Stomach (tissue), 9 donors: ENCODE results near the gene TMEM203. TPM values are rescaled to one million over a fixed set of nuclear protein-coding genes. Genes with fewer than 3 reads are reported as not detected.

Experiments
- DNase-seq, 2 donors: peaks; one replicate each; pipeline versions ENCODE4 v3.0.0 to v3.0.0-alpha.2; 2013 to 2019
- H3K27ac ChIP-seq, 5 donors: fragments of 200-600 bp in 4 of 5; sonication (generic) in 4 of 5; one replicate each; pipeline ENCODE4 v1.5.1; 2013 to 2019; ENCODE audit warnings: mild to moderate bottlenecking in 1 of 5, moderate library complexity in 1 of 5
- H3K27me3 ChIP-seq, 3 donors: fragments of 200-600 bp; sonication (generic); one replicate each; pipeline ENCODE4 v1.5.1; 2017 to 2019; ENCODE audit warnings: mixed run types in 1 of 3
- H3K36me3 ChIP-seq, 4 donors: fragments of 200-600 bp; sonication (generic); 1 replicate in 3 of 4; 2 replicates in 1 of 4; pipeline ENCODE4 v1.5.1; 2016 to 2019
- H3K4me1 ChIP-seq, 4 donors: fragments of 200-600 bp; sonication (generic); one replicate each; pipeline ENCODE4 v1.5.1; 2016 to 2019
- H3K4me3 ChIP-seq, 4 donors: fragments of 200-600 bp; sonication (generic) in 3 of 4; one replicate each; pipeline ENCODE4 v1.5.1; 2016 to 2019; ENCODE audit warnings: mild to moderate bottlenecking in 1 of 4
- H3K9me3 ChIP-seq, 4 donors: fragments of 200-600 bp; sonication (generic); one replicate each; pipeline ENCODE4 v1.5.1; 2016 to 2019
- EP300 ChIP-seq: sonication (generic); formaldehyde crosslinking; IDR thresholded peaks from one replicate; pipeline ENCODE4 v1.6.1; 2017; ENCODE audit warnings: antibody characterized with exemption
- POLR2A ChIP-seq, 4 donors: fragments of 450-650 bp; IDR thresholded peaks; one replicate each; pipeline ENCODE4 v1.6.1; 2016; ENCODE audit warnings: antibody characterized with exemption in 4 of 4, control low read depth in 2 of 4, mild to moderate bottlenecking in 1 of 4, moderate library complexity in 1 of 4
- POLR2AphosphoS5 ChIP-seq, 3 donors: sonication (generic); formaldehyde crosslinking; IDR thresholded peaks; one replicate each; pipeline ENCODE4 v1.6.1; 2016; ENCODE audit warnings: antibody characterized with exemption in 3 of 3
- WGBS, 5 donors: extraction: QIAGEN DNeasy Blood & Tissue Kit in 3 of 5; methylation state at CpG; one replicate each; pipeline versions ENCODE4 v1.1.5 to v1.1.7; 2013 to 2018; 5-methylcytosine and 5-hydroxymethylcytosine counted together
- intact Hi-C: fragments of 100-400 bp; cut with DNase I; formaldehyde crosslinking; loops from one replicate; pipeline ENCODE4 v1.15.1; 2023; ENCODE audit warnings: low total_unique reads
- polyA plus RNA-seq, 3 donors: library from polyadenylated mRNA; stranded (reverse); fragments of 200-250 nt; gene quantifications; one replicate each; pipeline ENCODE4 v1.2.3, GENCODE V29; 2013
- total RNA-seq, 5 donors: library from RNA; depleted of rRNA; stranded (reverse); fragments of >200 nt; gene quantifications; one replicate each; pipeline versions ENCODE4 v1.1.0 to v1.2.3, GENCODE V29; 2014 to 2016
- TF ChIP-seq, protein P1 (sequence below), 7 experiments: fragments of 450-650 bp in 4 of 7; fragments of 200-600 bp in 3 of 7; sonication (generic) in 3 of 7; IDR thresholded peaks; one replicate each; pipeline ENCODE4 v1.5.1; 2016 to 2019; ENCODE audit warnings: antibody characterized with exemption in 7 of 7, control low read depth in 2 of 7, mild to moderate bottlenecking in 1 of 7
- donor health status: healthy with polysubstance abuse.
- donor health status: Bipolar disorder and iron deficiency.
- donor health status: healthy.

The TMEM203 gene
- total and polyA plus RNA-seq, 8 donors = 20.6 to 37.0 (median 29.4) TPM

DNA sequence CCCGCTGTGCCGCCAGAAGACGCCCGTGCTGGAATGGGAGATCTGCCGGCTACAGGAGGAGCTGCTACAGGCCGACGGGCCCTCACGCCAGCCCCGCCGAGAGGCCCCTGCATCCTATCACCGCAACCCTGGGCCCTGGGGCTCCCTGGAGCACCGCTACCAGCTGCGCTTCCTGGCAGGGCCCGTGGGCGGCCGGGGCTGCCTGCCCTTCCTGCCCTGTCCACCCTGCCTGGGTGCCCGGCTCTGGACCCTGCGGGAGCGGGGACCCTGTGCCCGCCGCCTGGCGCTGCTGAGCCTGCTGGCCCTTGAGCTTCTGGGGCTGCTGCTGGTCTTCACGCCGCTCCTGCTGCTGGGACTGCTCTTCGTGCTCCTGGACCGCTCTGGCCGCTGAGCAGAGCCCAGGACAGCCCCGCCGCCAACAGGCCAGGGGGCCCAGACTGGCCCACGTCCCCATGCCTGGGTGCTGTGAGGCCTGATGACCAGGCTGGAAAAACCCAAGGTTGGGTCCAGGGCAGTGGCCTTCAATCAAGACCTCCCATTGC is 12.8 kb upstream of the TMEM203 start:
- H3K4me3 ChIP-seq = peak overlapping the region; percentile 36 to 46 (median 42)

DNA sequence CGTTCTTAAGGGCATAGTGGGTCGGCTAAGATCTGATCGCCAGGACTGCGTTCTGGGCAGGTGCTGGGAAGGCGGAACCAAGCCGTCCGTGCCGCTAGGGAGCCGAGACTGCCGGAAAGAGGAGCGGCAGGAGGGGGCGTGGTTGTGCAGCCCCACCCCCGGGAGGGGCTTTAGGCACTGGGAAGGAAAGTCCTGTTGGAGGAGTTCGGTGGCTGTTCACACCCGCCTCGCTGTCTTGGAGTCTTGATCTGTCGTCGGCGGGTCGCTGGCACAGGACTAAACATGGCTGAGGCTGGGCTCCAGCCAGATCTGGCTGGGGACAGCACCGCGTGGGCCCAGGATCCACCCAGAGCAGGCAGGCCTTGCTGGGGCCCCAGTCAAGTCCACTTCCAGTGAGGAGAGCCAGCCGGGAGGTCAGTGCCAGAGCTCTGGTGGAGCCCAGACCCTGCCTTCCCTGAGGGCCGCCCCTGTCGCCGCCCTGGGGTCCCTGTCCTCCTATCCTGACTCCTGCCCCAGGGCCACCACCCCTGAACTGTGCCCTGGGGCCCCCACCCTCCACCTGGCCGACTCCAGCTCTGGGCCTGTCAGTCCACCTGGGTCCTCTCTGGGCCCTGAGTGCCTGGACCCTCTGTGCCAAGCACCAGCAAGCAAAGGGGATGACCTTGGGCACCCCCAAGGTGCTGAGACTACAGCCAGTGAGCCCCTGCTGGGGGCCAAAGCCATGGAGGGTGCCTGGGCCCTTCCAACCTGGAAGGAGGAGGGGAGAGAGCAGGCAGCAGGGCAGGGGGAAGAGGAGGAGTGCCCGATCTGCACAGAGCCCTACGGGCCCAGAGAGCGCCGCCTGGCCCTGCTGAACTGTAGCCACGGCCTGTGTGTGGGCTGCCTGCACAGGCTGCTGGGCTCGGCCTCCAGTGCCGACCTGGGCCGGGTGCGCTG is 12.1 kb upstream of the TMEM203 start:
- no peaks in the 10 kb centered on the region for H3K9me3 ChIP-seq
- intact Hi-C loops = no loop called here
- H3K27me3 ChIP-seq = peaks cover 0 to 12% (median 0%) of the 10 kb centered on the region in 3 donors
- peak overlapping the region; percentile 87 to 91 (median 89) for H3K27ac ChIP-seq
- peak in 2 of 3 donors; percentile 91 to 96 for TF ChIP-seq POLR2AphosphoS5 (IDR thresholded peaks at IDR 0.05)
- TF ChIP-seq EP300 = no peak
- TF ChIP-seq, protein P1, sequence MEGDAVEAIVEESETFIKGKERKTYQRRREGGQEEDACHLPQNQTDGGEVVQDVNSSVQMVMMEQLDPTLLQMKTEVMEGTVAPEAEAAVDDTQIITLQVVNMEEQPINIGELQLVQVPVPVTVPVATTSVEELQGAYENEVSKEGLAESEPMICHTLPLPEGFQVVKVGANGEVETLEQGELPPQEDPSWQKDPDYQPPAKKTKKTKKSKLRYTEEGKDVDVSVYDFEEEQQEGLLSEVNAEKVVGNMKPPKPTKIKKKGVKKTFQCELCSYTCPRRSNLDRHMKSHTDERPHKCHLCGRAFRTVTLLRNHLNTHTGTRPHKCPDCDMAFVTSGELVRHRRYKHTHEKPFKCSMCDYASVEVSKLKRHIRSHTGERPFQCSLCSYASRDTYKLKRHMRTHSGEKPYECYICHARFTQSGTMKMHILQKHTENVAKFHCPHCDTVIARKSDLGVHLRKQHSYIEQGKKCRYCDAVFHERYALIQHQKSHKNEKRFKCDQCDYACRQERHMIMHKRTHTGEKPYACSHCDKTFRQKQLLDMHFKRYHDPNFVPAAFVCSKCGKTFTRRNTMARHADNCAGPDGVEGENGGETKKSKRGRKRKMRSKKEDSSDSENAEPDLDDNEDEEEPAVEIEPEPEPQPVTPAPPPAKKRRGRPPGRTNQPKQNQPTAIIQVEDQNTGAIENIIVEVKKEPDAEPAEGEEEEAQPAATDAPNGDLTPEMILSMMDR (IDR thresholded peaks at IDR 0.05) = no peak
- TF ChIP-seq POLR2A (IDR thresholded peaks at IDR 0.05) = peak in 1 of 4 donors; percentile 85
- H3K4me3 ChIP-seq = peak overlapping the region; percentile 36 to 46 (median 42)
- WGBS, 5 donors = 27 to 48% (median 31%) methylated on average over 31 to 36 of the region's 36 CpGs
- H3K4me1 ChIP-seq = peaks cover 27 to 59% (median 56%) of the 10 kb centered on the region in 4 donors
- H3K36me3 ChIP-seq = peaks cover 10 to 41% (median 19%) of the 10 kb centered on the region in 4 donors
- peak; percentile 93 to 95 for DNase-seq

More for the DNA sequence above, 12.8 kb upstream of the TMEM203 start:
- 45 to 73% (median 50%) methylated on average over 7 to 30 of the region's 30 CpGs for WGBS, 5 donors
- no peak for DNase-seq
- intact Hi-C loops = no loop called here
- TF ChIP-seq POLR2A (IDR thresholded peaks at IDR 0.05) (no peak), POLR2AphosphoS5 (IDR thresholded peaks at IDR 0.05) (no peak), EP300 (no peak)
- TF ChIP-seq, protein P1 (IDR thresholded peaks at IDR 0.05) = no peak
- peak overlapping the region; percentile 87 to 91 (median 89) for H3K27ac ChIP-seq
- H3K4me1 ChIP-seq = peaks cover 34 to 65% (median 63%) of the 10 kb centered on the region in 4 donors
- peaks cover 10 to 34% (median 19%) of the 10 kb centered on the region in 4 donors for H3K36me3 ChIP-seq
- H3K9me3 ChIP-seq = no peaks in the 10 kb centered on the region
- peaks cover 0 to 14% (median 0%) of the 10 kb centered on the region in 3 donors for H3K27me3 ChIP-seq

DNA sequence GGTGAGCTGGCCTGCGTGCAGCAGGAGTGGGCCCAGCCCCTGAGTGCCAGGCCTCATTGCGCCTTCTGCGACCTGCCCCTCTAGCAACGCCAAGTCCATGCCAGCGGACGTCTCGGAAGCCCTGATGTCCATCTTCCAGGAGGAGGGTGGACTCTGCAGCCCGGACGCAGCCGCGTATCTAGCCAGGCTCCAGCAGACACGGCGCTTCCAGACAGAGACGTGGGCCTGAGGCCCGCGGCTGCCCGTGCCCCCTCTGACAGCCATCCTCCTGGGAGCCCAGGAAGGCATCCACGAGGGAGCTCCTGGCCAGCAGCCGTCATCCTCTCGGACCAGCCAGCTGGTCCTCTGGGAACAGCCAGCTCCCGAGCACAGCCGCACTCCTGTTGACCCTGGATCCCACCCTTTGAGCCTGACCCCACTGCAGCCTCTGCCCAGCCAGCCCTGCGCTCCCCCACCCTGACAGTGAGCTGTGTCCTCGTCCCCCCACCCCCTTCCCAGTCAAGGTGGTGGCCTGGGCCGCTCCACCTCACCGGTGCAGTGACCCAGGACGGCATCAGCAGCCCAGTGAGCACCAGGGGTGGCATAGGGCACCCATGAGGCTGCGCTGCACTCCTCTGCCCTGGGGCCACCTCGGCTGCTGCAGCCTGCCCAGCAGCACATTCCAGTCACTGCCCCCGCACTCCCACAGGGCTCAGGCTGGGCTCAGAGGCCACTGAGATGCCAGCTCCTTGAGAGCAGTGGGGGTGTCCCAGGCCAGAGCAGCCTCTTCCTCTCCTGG is 10.9 kb upstream of the TMEM203 start:
- Histone ChIP-seq H3K27me3 (peaks cover 0 to 5% (median 0%) of the 10 kb centered on the region in 3 donors), H3K9me3 (no peaks in the 10 kb centered on the region), H3K4me1 (peaks cover 19 to 51% (median 48%) of the 10 kb centered on the region in 4 donors), H3K27ac (peak overlapping the region; percentile 87 to 91 (median 89)), H3K36me3 (peaks cover 10 to 42% (median 19%) of the 10 kb centered on the region in 4 donors), H3K4me3 (peak overlapping the region in 1 of 4 donors; percentile 45)
- TF ChIP-seq POLR2A (IDR thresholded peaks at IDR 0.05) (no peak), EP300 (no peak), POLR2AphosphoS5 (IDR thresholded peaks at IDR 0.05) (no peak)
- TF ChIP-seq, protein P1 (IDR thresholded peaks at IDR 0.05) = no peak
- 88 to 95% (median 93%) methylated on average over 18 to 30 of the region's 30 CpGs for WGBS, 5 donors
- no peak for DNase-seq
- intact Hi-C loops = no loop called here
